ENCODE measurements around the gene PHC2.
A peak's percentile ranks its signal among the peaks of the same experiment; 100 is the strongest.

Gene PHC2

DNA sequence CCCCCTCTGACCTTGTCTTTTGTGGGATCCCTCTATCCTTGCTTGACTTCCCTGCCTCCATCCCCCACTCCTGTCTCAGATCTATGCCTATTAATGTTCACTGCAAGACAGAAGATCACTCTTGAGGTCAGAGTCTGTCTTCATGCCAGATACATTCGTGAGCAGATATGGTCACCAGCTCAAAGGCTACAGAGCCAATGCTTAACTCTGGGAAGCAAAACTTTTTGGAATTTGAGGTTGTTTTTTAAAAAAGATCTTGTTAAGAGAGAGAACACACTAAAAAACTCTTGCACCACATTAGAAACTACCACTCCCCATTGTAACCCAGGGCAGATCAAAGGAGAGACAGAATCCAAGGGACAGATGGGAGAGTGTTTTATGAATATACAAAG lies 92.9 kb downstream of the PHC2 start:
- H3K27ac ChIP-seq (ENCODE audit: extremely low read depth, low read depth, low read length) = no peak overlapping the region; the same call in 1 of the 2 replicates
- ChIA-PET CTCF (interaction anchor here (0.6 to 2.6 kb wide), 2 partner anchors 42 to 1012 kb away, joined by 3 to 13 read pairs; no protein-coding TSS in a partner anchor), POLR2A (interaction anchor here (1.5 to 1.8 kb wide), 2 partner anchors 12 to 43 kb away, joined by 4 to 7 read pairs; no protein-coding TSS in a partner anchor)
- H3K36me3 ChIP-seq (ENCODE audit: control insufficient read depth in 2 of 2, insufficient read depth in 1 of 2, low read length in 2 of 2) = peaks cover 0 to 42% of the 10 kb centered on the region in 2 experiments; a peak in 2 of 3 replicates
- H3K4me3 ChIP-seq (ENCODE audit: low read depth, low read length) = no peak overlapping the region
- TF ChIP-seq ZNF221 (tag by site-specific recombination; IDR thresholded peaks at IDR 0.05; ENCODE audit: borderline replicate concordance) = no peak
- TF ChIP-seq, protein P1, sequence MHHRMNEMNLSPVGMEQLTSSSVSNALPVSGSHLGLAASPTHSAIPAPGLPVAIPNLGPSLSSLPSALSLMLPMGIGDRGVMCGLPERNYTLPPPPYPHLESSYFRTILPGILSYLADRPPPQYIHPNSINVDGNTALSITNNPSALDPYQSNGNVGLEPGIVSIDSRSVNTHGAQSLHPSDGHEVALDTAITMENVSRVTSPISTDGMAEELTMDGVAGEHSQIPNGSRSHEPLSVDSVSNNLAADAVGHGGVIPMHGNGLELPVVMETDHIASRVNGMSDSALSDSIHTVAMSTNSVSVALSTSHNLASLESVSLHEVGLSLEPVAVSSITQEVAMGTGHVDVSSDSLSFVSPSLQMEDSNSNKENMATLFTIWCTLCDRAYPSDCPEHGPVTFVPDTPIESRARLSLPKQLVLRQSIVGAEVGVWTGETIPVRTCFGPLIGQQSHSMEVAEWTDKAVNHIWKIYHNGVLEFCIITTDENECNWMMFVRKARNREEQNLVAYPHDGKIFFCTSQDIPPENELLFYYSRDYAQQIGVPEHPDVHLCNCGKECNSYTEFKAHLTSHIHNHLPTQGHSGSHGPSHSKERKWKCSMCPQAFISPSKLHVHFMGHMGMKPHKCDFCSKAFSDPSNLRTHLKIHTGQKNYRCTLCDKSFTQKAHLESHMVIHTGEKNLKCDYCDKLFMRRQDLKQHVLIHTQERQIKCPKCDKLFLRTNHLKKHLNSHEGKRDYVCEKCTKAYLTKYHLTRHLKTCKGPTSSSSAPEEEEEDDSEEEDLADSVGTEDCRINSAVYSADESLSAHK (tag by site-specific recombination; IDR thresholded peaks at IDR 0.05) = peak; percentile 80
- H3K9me3 ChIP-seq (ENCODE audit: control insufficient read depth, insufficient read depth, low read depth, low read length) = no peaks in the 10 kb centered on the region
- peaks cover 24% of the 10 kb centered on the region for H3K4me1 ChIP-seq (ENCODE audit: control insufficient read depth, insufficient read depth, low read length)

DNA sequence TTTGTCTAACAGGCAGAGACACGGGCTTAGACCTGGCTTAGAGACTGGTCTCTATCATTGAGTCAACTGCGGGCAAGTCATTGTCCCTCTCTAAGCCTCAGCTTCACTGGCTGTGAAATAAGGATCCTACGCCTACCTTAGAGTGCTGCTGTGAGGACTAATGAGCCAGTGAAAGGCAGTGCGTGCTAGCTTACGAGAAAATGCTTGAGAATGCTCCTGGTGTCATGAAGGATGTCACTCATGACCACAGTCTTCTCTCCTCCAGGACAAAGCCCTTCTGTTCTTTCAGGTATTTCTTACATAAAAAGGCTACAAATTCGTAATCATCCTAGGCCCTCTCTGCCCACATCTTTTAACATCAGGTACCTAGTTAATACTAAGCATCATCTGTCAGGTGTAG lies 93.5 kb downstream of the PHC2 start:
- POLR2A ChIA-PET = interaction anchor here (1.8 kb wide), 1 partner anchor 12 kb away, joined by 7 read pairs; no protein-coding TSS in a partner anchor
- Histone ChIP-seq H3K27ac (ENCODE audit: extremely low read depth, low read depth, low read length) (no peak overlapping the region), H3K9me3 (ENCODE audit: control insufficient read depth, insufficient read depth, low read depth, low read length) (no peaks in the 10 kb centered on the region), H3K36me3 (ENCODE audit: control insufficient read depth in 2 of 2, insufficient read depth in 1 of 2, low read length in 2 of 2) (peaks cover 0 to 43% of the 10 kb centered on the region in 2 experiments; a peak in 1 of 3 replicates), H3K4me1 (ENCODE audit: control insufficient read depth, insufficient read depth, low read length) (peaks cover 20% of the 10 kb centered on the region), H3K4me3 (ENCODE audit: low read depth, low read length) (no peak overlapping the region)
- no peak for TF ChIP-seq SP7 (tag by site-specific recombination; IDR thresholded peaks at IDR 0.05)
- TF ChIP-seq EGR2 (tag by site-specific recombination; IDR thresholded peaks at IDR 0.05; ENCODE audit: low read depth) = no peak
- TF ChIP-seq REPIN1 (tag by site-specific recombination; IDR thresholded peaks at IDR 0.05; ENCODE audit: low read depth) = no peak
- TF ChIP-seq, protein P2, sequence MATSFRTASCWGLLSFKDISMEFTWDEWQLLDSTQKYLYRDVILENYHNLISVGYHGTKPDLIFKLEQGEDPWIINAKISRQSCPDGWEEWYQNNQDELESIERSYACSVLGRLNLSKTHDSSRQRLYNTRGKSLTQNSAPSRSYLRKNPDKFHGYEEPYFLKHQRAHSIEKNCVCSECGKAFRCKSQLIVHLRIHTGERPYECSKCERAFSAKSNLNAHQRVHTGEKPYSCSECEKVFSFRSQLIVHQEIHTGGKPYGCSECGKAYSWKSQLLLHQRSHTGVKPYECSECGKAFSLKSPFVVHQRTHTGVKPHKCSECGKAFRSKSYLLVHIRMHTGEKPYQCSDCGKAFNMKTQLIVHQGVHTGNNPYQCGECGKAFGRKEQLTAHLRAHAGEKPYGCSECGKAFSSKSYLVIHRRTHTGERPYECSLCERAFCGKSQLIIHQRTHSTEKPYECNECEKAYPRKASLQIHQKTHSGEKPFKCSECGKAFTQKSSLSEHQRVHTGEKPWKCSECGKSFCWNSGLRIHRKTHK (tag by site-specific recombination; IDR thresholded peaks at IDR 0.05) = no peak
- TF ChIP-seq MZF1 (tag by site-specific recombination; IDR thresholded peaks at IDR 0.05; ENCODE audit: borderline replicate concordance) = no peak
- no peak for TF ChIP-seq TCF7L2 (IDR thresholded peaks at IDR 0.05; ENCODE audit: borderline replicate concordance, low read depth, low read length)
- CTCF ChIA-PET = interaction anchor here (0.6 to 2.6 kb wide), 2 partner anchors 22 to 42 kb away, joined by 3 to 13 read pairs; no protein-coding TSS in a partner anchor

DNA sequence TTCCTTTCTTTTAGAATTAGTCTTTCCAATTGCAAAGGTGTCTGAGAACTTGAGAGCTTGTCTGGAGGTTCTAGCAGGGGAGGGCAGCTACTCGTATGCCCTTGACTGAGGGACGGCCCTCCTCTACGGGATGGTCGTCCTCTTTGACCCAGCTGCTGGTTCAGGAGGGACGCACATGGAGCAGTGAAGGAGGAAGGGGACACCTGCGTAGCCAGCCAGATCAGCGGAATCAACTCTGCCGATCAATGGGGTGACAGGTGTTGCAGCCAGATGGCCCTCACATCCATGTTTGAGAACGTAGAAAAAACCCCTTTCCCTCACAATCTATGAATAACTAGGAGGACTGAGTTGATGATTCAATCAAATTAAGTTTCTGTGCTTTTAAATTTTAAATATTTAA lies 94.3 kb downstream of the PHC2 start:
- CTCF ChIA-PET = interaction anchor here (0.9 to 1.3 kb wide), 3 partner anchors 39 to 42 kb away, joined by 3 to 4 read pairs (median 3); no protein-coding TSS in a partner anchor
- POLR2A ChIA-PET = interaction anchor here (1.1 kb wide), 1 partner anchor 13 kb away, joined by 3 read pairs; no protein-coding TSS in a partner anchor
- peaks cover 13% of the 10 kb centered on the region for H3K4me1 ChIP-seq (ENCODE audit: control insufficient read depth, insufficient read depth, low read length)
- no peak overlapping the region for H3K4me3 ChIP-seq (ENCODE audit: low read depth, low read length)
- H3K27ac ChIP-seq (ENCODE audit: extremely low read depth, low read depth, low read length) = no peak overlapping the region
- TF ChIP-seq ZNF585B (tag by site-specific recombination; IDR thresholded peaks at IDR 0.05) = no peak
- TF ChIP-seq ZNF366 (tag by site-specific recombination; conservative IDR thresholded peaks at IDR 0.05) = no peak
- no peak for TF ChIP-seq ZBTB20 (tag by site-specific recombination; IDR thresholded peaks at IDR 0.05)
- TF ChIP-seq, protein P3, sequence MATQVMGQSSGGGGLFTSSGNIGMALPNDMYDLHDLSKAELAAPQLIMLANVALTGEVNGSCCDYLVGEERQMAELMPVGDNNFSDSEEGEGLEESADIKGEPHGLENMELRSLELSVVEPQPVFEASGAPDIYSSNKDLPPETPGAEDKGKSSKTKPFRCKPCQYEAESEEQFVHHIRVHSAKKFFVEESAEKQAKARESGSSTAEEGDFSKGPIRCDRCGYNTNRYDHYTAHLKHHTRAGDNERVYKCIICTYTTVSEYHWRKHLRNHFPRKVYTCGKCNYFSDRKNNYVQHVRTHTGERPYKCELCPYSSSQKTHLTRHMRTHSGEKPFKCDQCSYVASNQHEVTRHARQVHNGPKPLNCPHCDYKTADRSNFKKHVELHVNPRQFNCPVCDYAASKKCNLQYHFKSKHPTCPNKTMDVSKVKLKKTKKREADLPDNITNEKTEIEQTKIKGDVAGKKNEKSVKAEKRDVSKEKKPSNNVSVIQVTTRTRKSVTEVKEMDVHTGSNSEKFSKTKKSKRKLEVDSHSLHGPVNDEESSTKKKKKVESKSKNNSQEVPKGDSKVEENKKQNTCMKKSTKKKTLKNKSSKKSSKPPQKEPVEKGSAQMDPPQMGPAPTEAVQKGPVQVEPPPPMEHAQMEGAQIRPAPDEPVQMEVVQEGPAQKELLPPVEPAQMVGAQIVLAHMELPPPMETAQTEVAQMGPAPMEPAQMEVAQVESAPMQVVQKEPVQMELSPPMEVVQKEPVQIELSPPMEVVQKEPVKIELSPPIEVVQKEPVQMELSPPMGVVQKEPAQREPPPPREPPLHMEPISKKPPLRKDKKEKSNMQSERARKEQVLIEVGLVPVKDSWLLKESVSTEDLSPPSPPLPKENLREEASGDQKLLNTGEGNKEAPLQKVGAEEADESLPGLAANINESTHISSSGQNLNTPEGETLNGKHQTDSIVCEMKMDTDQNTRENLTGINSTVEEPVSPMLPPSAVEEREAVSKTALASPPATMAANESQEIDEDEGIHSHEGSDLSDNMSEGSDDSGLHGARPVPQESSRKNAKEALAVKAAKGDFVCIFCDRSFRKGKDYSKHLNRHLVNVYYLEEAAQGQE (tag by site-specific recombination; IDR thresholded peaks at IDR 0.05) = no peak
- no peak for TF ChIP-seq ZNF571 (tag by site-specific recombination; IDR thresholded peaks at IDR 0.05)
- TF ChIP-seq, protein P4, sequence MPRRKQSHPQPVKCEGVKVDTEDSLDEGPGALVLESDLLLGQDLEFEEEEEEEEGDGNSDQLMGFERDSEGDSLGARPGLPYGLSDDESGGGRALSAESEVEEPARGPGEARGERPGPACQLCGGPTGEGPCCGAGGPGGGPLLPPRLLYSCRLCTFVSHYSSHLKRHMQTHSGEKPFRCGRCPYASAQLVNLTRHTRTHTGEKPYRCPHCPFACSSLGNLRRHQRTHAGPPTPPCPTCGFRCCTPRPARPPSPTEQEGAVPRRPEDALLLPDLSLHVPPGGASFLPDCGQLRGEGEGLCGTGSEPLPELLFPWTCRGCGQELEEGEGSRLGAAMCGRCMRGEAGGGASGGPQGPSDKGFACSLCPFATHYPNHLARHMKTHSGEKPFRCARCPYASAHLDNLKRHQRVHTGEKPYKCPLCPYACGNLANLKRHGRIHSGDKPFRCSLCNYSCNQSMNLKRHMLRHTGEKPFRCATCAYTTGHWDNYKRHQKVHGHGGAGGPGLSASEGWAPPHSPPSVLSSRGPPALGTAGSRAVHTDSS (tag by site-specific recombination; IDR thresholded peaks at IDR 0.05) = no peak
- no peak for TF ChIP-seq ZBTB7A (tag by site-specific recombination; IDR thresholded peaks at IDR 0.05; ENCODE audit: low read depth)
- no peak for TF ChIP-seq ZNF561 (tag by site-specific recombination; IDR thresholded peaks at IDR 0.05; ENCODE audit: borderline replicate concordance)
- TF ChIP-seq ZBTB8A (tag by site-specific recombination; IDR thresholded peaks at IDR 0.05) = no peak
- TF ChIP-seq ZNF132 (tag by site-specific recombination; IDR thresholded peaks at IDR 0.05; ENCODE audit: borderline replicate concordance) = no peak
- no peak for TF ChIP-seq ZNF843 (tag by site-specific recombination; IDR thresholded peaks at IDR 0.05)
- TF ChIP-seq SP7 (tag by site-specific recombination; IDR thresholded peaks at IDR 0.05) = no peak
- TF ChIP-seq, protein P5, sequence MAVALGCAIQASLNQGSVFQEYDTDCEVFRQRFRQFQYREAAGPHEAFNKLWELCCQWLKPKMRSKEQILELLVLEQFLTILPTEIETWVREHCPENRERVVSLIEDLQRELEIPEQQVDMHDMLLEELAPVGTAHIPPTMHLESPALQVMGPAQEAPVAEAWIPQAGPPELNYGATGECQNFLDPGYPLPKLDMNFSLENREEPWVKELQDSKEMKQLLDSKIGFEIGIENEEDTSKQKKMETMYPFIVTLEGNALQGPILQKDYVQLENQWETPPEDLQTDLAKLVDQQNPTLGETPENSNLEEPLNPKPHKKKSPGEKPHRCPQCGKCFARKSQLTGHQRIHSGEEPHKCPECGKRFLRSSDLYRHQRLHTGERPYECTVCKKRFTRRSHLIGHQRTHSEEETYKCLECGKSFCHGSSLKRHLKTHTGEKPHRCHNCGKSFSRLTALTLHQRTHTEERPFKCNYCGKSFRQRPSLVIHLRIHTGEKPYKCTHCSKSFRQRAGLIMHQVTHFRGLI (tag by site-specific recombination; IDR thresholded peaks at IDR 0.05) = no peak
- H3K9me3 ChIP-seq (ENCODE audit: control insufficient read depth, insufficient read depth, low read depth, low read length) = no peaks in the 10 kb centered on the region
- H3K36me3 ChIP-seq (ENCODE audit: control insufficient read depth in 2 of 2, insufficient read depth in 1 of 2, low read length in 2 of 2) = peaks cover 0 to 46% of the 10 kb centered on the region in 2 experiments; a peak in 1 of 3 replicates
